GM18951 (cell line): ENCODE results near the gene CCAR1.
"Not testable (repeated sequence)": the region's sequence is repeated elsewhere in the genome, so short reads cannot be mapped to it uniquely, and the experiment has no call there.

Experiments
- POLR2A ChIP-seq: IDR thresholded peaks from 4 replicates; pipeline ENCODE4 v1.6.1; 2011; ENCODE audit warnings: mild to moderate bottlenecking; ENCODE audit not compliant: insufficient read length, insufficient read depth; ENCODE audit errors: extremely low read depth
- in situ Hi-C: fragments of 300-500 bp; cut with MboI; formaldehyde crosslinking; loops from one replicate; pipeline ENCODE4 v1.12.0; 2022; ENCODE audit warnings: low sequenced_read_pairs, mixed read lengths, inconsistent platforms; ENCODE audit not compliant: unreplicated experiment

Gene CCAR1

DNA sequence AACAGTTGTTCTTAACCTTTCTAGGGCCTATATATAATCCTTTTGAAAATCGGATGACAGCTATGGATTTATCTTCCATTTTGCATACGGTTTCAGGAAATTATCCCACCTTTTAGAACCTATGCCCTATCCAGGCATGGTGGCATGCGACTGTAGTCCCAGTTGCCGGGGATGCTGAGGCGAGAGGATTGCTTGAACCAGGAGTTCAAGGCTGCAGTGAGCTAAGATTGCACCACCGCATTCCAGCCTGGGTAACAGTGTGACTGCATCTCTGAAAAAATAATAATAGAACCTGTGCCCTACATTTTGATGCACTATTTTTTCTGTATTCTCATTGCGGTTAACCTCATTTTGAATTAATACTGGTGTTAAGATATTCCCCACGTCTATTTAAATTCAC is 11.6 kb downstream of the CCAR1 start:
- no peak for TF ChIP-seq POLR2A
- in situ Hi-C loops, result no loop called here

DNA sequence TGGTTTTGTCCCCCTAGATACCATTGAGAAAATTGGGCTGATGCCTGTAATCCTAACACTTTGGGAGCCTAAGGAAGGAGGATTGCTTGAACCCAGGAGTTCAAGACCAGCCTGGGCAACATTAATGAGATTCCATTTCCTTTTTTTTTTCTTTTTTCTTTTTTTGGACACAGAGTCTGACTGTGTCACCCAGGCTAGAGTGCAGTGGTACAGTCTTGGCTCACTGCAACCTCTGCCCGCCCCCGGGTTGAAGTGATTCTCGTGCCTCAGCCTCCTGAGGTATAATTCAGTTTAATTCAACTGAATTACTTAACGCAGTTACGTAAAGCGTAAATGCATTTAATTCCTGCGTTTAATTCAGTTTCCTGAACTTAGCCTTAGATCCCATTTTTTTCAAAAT is 13.3 kb downstream of the CCAR1 start:
- in situ Hi-C loops, result no loop called here
- no peak for TF ChIP-seq POLR2A

DNA sequence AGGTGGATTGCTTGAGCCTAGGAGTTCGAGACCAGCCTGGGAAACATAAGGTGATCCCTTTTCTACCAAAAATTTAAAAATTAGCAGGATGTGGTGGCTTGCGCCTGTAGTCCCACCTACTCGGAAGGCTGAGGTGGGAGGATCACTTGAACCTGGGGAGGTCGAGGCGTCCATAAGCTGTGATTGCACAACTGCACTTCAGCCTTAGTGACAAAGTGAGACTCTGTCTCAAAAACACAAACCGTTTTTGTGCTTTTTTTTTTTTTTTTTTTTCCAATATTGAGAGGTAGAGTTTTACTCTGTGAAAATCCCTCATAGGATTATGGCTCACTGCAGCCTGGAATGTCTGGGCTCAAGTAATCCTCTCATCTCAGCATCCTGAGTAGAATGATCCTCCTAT is 14.1 kb downstream of the CCAR1 start:
- TF ChIP-seq POLR2A, result no peak
- in situ Hi-C loops, result no loop called here

DNA sequence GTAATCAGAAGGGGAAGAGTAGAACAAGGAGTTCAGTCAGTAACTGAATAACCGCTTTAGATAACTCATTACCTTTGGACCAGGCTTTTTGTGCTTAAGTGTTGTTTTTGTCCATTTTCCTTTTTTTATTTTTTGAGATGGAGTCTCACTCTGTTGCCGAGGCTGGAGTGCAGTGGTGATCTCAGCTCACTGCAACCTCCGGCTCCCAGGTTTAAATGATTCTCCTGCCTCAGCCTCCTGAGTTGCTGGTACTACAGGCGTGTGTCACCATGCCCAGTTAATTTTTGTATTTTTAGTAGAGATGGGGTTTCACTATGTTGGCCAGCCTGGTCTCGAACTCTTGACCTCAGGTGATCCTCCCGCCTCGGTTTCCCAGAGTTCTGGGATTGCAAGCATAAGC is 14.7 kb downstream of the CCAR1 start:
- in situ Hi-C loops, result not testable (repeated sequence)

DNA sequence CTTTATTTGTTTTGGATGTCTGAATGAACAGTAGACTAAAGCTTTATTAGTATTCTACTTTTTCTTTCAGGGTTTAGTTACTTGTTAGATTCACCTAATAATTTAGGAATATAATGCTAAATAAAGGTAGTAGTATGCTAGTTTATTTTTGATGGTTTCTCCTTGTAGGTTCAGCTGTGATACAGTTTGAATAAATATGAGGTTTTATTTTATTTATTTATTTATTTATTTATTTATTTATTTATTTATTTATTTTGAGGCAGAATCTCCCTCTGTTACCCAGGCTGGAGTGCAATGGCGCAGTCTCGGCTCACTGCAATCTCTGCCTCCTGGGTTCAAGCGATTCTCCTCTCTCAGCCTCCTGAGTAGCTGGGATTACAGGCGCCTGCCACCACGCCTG is 19.6 kb downstream of the CCAR1 start:
- in situ Hi-C loops, result not testable (repeated sequence)

DNA sequence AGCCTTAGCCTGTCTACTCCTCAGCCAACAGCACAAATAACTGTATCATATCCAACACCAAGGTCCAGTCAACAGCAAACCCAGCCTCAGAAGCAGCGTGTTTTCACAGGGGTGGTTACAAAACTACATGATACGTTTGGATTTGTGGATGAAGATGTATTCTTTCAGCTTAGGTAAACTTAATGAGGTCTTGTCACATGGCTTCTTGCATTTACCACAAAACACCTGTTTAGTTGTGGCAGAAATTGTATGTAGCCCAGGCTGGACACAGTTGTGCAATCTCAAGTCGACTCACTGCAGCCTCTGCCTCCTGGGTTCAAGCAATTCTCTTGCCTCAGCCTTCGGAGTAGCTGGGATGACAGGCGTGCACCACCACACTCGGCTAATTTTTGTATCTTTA is 21.4 kb downstream of the CCAR1 start:
- TF ChIP-seq POLR2A, result no peak
- in situ Hi-C loops, result no loop called here

DNA sequence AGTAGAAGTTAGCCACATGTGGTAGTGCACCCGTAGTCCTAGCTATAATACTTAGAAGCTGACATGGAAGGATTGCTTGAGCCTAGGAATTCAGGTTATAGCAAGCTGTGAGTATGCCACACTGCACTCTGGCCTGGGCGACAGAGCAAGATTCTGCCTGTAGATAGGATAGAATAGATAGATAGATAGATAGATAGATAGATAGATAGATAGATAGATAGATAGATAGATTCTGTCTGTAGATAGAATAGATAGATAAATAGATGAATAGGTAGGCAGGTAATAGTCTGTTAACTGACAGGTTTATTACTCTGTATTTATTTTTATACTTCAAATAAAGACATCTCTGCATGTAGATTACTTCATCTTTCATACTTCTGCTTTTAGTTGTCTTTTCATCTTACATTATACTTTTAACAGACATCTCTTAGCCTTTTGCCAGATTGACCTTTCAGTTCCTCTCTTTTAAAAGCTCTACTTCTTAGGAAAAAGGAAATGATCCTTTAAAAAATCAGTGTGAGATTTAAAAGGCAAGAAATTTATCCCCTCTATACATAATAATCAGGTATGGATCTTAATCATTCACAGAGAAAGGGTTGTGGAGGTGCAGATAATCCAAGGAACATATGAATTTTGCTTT is 31.8 kb downstream of the CCAR1 start:
- no peak for TF ChIP-seq POLR2A
- in situ Hi-C loops, result no loop called here

DNA sequence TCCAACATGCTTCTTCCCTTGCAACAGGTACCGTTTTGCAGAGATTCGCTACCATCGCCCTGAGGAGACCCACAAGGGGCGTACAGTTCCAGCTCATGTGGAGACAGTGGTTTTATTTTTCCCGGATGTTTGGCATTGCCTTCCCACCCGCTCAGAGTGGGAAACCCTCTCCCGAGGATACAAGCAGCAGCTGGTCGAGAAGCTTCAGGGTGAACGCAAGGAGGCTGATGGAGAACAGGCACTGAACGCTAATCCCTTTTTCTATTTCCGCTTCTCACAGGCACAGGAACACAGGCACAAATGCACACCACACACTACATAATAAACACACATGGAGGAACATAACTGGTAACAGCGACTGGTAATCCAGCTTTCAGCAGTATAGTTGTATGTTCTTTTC is 35.2 kb downstream of the CCAR1 start:
- in situ Hi-C loops, result no loop called here

DNA sequence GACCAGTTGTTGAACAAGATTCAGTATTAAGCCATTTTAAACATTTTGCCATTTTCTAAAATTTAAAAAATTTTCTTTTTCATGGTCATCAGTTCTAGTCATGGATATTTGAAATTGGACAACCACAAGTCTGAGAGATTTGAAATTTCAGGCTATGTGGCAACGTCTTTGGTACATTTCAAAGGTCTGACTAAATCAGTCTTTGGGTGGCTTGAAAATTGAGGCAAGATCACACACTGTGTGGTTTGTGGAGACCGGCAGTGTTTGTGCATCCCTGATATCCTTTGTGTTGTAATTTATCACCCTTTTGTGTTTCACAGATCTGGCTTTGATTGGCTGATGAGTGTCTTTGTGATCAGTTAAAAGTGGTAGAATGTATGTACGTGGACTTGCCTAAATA is 35.7 kb downstream of the CCAR1 start:
- TF ChIP-seq POLR2A, result no peak
- in situ Hi-C loops, result no loop called here

More for the DNA sequence above, 35.2 kb downstream of the CCAR1 start:
- no peak for TF ChIP-seq POLR2A

DNA sequence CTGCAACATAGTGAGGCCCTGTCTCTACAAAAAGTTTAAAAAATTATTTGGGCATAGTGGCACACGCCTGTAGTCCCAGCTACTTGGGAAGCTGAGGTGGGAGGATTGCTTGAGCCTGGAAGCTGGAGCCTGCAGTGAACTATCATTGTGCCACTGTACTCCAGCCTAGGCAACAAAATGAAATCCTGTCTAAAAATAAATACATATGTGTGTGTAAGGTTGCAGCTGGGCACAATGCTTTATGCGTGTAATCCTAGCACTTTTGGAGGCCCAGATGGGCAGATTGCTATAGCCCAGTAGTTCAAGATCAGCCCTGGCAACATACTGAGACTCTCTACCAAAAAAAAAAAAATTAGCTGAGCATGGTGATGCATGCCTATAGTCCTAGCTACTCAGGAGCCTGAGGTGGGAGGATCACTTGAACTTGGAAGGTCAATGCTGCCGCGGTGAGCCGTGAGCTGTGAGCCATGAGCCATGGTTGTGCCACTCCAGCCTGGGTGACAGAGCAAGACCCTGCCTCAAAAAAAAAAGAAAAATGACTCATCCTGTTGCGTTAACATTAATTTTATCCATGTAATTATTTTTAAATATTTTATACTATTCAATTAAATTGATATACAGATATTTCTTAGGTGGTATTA is 38.3 kb downstream of the CCAR1 start:
- no peak for TF ChIP-seq POLR2A
- in situ Hi-C loops, result no loop called here

DNA sequence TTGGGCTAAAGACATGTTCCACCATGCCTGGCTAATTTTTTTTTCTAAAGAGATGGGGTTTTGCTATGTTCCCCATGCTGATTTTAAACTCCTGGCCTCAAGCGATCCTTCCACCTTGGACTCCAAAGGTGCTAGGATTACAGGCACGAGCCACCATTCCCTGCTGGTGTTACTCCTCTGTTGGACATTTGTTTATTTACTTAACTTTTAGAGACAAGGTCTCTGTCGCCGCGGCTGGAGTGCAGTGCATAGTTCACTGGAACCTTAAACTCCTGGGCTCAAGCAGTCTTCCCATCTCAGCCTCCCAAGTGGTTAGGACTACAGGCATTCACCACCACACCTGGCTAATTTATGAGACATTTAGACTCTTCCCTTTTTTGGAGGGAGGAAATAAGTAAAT is 38.9 kb downstream of the CCAR1 start:
- in situ Hi-C loops, result no loop called here
- no peak for TF ChIP-seq POLR2A

DNA sequence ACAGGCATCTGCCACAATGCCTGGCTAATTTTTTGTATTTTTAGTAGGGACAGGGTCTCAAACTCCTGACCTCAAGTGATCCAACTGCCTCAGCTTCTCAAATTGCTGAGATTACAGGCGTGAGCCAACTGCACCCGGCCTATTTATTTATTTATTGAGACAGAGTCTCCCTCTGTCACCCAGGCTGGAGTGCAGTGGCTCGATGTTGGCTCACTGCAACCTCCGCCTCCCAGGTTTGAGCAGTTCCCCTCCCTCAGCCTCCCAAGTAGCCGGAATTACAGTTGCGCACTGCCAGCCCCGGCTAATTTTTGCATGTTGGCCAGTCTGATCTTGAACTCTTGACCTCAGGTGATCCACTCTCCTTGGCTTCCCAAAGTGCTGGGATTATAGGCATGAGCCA is 46.4 kb downstream of the CCAR1 start:
- in situ Hi-C loops, result not testable (repeated sequence)

DNA sequence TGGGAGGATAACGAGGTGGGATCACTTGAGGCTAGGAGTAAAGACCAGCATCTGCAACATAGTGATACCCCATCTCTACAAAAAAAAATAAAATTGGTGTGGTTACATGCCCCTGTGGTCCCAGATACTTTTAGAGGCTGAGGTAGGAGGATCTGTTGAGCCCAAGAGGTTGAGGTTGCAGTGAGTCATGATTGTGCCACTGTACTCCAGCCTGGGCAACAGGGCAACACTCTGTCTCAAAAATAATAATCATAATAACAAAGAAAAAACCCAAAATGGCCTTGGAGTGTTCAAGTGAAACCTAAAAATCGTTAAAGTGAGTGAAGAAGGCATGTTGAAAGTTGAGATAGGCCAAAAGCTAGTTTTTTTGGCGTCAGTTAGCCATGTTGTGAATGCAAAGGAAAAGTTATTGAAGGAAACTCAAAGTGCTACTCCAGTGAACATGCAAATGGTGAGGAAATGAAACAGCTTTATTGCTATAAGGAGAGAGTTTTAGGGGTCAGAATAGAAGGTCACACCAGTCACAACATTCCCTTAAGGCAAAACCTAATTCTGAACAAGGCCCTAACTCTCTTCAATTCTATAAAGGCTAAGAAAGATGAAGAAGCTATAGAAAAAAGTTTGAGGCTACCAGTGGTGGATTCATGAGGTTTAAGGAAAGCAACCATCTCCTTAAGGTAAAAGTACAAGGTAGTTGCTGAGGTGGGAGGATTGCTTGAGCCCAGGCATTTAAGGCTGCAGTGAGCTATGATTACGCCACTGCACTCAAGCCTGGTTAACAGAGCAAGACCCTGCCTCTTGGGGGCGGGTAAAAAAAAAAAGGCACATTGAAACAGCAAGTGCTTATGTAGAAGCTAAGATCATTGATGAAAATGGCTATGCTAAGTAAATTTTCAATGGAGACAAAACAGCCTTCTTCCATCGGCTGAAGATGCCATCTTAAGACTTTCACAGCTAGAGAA is 60.9 kb downstream of the CCAR1 start:
- TF ChIP-seq POLR2A, result no peak
- in situ Hi-C loops, result no loop called here

DNA sequence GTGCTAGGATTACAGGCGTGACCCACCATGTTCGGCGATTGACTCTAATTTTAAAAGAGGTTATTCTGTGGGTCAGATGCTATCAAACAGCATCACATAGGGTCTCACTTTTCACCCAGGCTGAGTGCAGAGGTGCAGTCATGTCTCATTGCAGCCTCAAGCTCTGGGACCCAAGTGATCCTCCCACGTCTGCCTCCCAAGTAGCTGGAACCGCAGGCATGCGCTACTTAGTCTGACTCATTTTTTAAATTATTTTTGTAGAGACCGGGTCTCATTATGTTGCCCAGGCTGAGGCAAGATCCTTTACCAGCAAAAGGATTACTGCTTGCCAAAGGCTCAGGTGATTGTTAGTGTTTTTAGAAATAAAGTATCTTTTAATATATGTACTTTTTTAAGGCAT is 63.4 kb downstream of the CCAR1 start:
- in situ Hi-C loops, result no loop called here
- no peak for TF ChIP-seq POLR2A
